Endothelial cell of hepatic sinusoid (primary cell): ENCODE data around the gene ARL13A.
"Not testable (repeated sequence)": the region's sequence is repeated elsewhere in the genome, so short reads cannot be mapped to it uniquely, and the experiment has no call there.

Experiments used
- in situ Hi-C: cut with HindIII; loops from 2 replicates; pipeline ENCODE4 v1.10.0; 2017; ENCODE audit warnings: low sequenced_read_pairs

ARL13A gene

DNA sequence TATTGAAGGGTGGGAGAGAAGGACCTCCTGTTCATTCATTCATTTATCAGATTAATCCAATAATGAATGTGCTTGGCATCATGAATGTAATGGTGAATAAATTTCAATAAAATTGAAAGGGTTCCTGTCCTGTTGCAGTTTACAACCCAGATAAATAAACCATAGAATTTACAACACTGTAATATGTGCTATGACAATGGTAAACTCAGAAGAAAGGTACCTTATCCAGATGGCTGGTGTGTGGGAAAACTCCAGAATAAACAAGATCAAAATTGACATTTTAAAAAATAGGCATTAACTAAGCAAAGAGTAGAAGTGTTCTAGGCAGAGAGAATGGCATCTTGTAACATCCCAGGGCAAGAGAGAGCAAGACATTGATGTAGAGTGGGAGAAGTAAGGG, 15.3 kb downstream of the ARL13A start:
- in situ Hi-C loops, result no loop called here

DNA sequence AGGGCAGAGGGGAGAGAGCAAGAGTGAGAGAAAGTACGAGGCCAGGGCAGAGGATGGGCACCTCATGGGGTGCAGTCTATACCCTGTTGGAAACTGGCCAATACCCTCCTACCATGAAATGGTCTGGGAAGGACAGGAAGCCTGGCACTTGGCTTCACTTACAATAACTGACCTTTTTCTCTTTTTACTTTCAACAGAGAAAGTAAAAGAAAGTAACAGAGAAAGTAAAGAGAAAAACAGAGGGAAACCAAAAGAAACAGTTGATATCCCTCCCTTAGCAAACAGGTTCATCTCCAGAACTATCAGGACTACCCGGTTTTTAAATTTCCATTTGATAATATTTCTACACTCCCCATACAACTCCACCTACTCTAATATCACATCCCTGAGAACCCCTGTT, 20.6 kb downstream of the ARL13A start:
- in situ Hi-C loops, result no loop called here

DNA sequence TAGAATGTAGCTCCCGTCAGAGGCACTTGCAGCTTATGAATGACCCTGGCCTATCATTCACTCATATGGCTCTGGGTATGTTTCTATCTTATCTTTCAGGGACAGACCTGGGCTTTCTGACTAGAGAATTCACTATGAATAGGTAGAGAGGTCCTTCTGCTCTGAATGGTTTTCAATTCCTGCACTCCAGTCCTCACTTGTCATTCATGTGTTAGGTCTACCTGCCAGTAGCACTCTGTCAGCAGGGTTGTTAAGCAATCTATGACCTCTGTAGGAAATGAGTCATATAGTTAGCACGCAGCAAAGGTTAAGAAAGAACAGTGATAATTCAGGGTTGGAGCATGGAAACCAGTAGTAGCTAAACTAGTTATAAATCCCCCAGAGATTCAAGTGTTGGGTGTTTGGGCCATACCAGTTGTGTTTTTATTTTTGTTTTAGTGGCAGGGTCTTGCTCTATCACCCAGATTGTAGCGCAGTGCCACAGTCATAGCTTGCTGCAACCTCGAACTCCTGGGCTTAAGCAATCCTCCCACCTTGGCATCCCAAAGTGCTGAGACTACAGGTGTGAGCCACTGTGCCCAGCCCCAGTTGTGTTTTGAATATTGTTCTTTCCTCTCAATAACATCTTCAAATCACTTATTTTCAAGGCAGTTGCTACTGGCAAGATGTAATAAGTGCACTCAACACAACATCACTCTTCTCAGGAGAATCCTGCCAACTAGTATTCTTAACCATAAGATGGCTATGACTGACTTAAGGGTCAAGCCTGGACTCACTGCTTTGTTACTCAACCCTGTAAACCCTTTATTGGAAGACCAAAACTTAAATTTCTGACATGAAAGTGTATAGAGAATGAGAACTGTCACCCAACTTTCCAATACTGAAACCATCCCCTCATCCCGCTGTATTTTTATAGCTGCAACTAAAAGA, 25.1 kb downstream of the ARL13A start:
- in situ Hi-C loops, result no loop called here

DNA sequence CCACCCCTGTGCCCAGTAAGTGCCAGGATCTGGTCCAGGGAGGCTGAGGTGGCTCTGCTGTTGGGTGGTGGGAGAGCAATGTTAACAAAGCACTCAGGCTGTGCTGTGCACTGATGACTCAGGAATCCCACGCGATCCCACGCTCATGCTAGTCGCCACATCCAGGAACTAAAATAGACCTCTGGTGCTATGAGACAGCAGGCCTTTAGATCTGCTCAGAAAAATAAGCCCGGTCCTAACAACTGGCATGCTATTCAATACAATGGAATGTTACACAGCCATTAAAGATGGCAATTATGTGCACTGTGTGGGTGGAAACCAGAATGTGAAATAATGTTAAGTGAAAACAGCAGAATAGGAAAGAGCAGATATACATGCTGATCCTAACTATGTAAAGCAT, 26.0 kb downstream of the ARL13A start:
- in situ Hi-C loops, result no loop called here

DNA sequence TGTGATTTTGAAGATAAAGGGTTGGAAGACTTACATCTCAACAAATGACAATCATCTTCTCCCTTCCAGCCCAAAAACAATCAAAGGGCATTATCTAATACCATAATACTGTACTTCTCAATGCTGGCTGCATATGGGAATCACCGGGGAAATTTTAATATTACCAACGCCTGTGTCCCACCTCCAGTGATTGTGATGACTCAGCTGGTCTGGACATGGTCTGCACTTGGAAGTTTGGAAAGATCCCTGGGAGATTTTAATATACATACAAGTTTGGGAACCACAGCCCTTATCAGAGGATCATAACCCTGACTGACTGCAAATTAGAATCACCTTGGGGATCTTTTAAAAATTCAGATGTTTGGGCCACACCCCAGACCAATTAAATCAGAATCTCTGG, 29.9 kb downstream of the ARL13A start:
- in situ Hi-C loops, result no loop called here

DNA sequence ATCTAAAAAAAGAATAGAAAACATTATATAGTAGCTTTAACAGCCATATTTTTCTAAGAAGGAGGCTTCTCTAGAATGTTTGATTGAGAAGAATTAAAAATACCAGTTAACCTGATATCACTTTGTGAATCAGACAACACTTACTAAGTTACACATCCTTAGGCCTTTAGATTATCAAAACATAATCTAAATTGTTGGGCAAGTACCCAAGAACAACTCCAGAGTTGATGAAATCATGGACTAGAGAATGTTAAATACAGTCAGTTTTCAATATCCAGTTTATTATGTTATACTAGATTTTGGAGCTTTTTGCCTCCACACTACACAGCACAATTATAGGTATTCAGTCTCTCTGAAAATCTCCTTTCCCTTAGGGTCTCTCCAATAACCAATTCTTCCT, 39.6 kb downstream of the ARL13A start:
- in situ Hi-C loops, result no loop called here

DNA sequence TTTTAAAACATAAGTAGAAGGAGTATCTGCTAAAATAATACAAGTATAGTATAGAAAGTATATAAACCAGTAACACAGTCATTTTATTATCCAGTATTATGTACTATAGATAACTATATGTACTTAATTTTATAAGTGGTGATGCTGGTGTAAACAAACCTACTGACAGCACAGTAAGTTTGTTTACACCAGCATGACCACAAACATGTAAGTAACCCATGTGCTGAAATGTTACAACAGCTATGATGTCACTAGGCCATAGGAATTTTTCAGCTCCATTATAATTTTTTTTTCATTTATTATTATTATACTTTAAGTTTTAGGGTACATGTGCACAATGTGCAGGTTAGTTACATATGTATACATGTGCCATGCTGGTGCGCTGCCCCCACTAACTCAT, 42.5 kb downstream of the ARL13A start:
- in situ Hi-C loops, result not testable (repeated sequence)

DNA sequence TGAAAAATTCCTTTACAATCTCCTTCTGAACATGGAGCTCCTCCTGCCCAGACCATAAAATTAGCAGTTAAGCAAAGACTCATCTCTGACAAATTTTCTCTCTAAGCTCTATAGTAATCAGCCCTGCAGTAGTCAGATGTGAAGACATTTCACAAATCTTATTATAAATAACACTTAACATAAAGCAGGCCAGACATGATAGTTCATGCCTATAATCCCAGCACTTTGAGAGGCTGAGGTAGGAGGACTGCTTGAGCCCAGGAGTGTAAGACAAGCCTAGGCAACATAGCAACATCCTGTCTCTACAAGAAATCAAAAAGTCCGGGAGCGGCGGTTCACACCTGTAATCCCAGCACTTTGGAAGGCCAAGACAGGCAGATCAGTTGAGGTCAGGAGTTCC, 52.5 kb downstream of the ARL13A start:
- in situ Hi-C loops, result no loop called here

DNA sequence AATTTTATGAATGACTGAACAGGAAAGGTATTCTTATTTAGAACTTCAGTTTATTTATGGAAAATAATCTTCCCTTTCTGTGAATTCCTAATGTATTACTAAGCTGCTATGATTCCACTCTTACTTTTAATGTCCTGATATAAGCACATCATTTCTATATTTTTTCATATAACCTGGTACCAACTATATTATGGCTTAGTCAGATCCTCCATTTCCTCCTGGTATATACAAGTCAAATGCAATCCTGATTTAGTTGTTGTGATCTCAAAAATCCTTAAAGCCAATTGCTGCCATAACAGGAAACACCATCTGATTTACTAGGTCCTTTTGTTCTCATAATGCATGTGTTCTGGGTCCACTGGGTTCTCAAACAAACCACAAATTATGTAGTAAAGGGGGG, 55.6 kb downstream of the ARL13A start:
- in situ Hi-C loops, result no loop called here

DNA sequence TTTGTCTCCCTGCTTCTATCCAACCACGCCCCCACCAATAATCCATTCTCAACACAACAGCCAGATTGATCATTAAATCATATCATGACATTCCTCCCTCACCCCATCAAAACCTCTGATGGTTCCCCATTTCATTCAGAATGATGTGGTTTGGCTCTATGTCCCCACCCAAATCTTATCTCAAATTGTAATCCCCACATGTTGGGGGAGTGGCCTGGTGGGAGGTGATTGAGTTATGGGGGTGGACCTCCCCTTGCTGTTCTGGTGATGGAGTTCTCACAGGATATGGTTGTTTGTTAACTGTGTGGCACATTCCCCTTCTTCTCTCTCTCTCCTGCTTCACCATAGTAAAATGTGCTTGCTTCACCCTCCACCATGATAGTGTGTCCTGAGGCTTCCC, 59.1 kb downstream of the ARL13A start:
- in situ Hi-C loops, result no loop called here

DNA sequence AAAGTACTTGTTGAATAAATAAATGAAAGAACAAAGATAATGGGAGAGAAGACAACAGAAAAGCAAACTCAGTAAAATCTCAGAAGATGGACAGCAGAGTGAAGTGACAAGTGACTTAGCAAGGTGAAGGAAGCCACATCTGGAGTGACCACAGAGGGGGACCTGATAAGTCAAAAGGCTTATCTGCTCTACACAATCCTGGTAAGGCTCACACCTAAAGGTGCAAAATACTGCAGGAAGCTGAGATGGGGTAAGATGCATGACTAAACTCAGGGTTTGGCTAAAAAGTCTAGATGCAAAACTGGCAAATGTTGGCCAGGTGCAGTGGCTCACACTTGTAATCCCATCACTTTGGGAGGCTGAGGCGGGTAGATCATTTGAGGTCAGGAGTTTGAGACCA, 60.2 kb downstream of the ARL13A start:
- in situ Hi-C loops, result no loop called here

DNA sequence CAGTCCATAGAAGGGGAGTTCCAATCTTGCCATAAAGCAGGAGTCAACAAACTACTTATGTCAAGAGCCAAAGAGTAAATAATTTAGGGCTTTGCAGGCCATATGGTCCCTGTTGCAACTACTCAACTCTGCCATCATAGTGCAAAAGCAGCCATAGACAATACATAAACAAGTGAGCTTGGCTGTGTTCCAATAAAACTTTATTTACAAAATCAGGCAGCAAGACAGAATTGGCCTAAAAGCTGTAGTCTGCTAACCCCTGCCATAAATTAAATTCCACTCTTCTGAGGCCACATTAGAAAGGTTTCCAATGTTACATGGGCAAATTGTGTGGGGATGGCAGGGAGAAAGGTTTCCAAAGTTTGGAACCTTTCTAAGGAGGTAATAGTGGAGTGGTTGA, 67.7 kb downstream of the ARL13A start:
- in situ Hi-C loops, result no loop called here

DNA sequence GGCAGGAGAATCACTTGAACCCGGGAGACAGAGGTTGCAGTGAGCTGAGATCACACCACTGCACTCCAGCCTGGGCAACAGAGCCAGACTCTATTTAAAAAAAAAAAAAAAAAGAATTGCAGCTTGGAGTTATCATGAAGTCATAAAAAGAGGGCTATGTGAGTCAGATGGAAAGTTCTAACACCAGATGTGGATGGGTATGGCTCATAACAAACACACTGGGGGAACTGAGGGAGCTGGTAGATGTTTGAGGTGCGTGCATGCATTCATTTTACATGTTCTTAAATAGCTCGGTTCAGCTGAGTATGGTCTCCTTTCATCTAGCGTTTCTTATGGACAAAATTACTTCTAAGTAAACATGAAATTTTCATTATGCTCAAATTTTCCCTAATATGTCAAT, 70.7 kb downstream of the ARL13A start:
- in situ Hi-C loops, result no loop called here
